CD8-positive, alpha-beta memory T cell (primary cell): ENCODE results near the gene COL5A2. TPM values are rescaled to one million over a fixed set of nuclear protein-coding genes. Genes with fewer than 3 reads are reported as not detected.

Experiments
- CTCF ChIA-PET: fragments of 350-600 bp; sonication (Branson Sonifier 250); formaldehyde crosslinking; loops from one replicate; lab custom pipeline; 2021; ENCODE audit warnings: antibody characterized with exemption; lab: Charles Lee
- POLR2A ChIA-PET: fragments of 350-600 bp; sonication (Branson Sonifier 250); formaldehyde crosslinking; loops from one replicate; lab custom pipeline; 2021; ENCODE audit warnings: antibody characterized with exemption; lab: Charles Lee
- DNase-seq, 5 donors: peaks; one replicate each; pipeline versions ENCODE4 v3.0.0 to v3.0.0-alpha.2; 2020 to 2022; ENCODE audit warnings: mixed read lengths in 1 of 5
- H3K27ac ChIP-seq: one replicate; pipeline ENCODE4 v1.7.0; 2013; ENCODE audit warnings: low read depth, mild to moderate bottlenecking, low read length, moderate library complexity
- H3K27me3 ChIP-seq: 2 replicates; pipeline ENCODE4 v1.7.0; 2013; ENCODE audit warnings: low read length, mild to moderate bottlenecking; ENCODE audit not compliant: insufficient read depth, poor library complexity, severe bottlenecking
- H3K36me3 ChIP-seq: 2 replicates; pipeline ENCODE4 v1.7.0; 2013; ENCODE audit warnings: mild to moderate bottlenecking, low read length, moderate library complexity; ENCODE audit not compliant: insufficient read depth
- H3K4me1 ChIP-seq: 2 replicates; pipeline ENCODE4 v1.7.0; 2013; ENCODE audit warnings: mild to moderate bottlenecking, low read length, moderate library complexity; ENCODE audit not compliant: insufficient read depth
- H3K4me3 ChIP-seq: 2 replicates; pipeline ENCODE4 v1.7.0; 2013; ENCODE audit warnings: mild to moderate bottlenecking, low read length
- H3K9me3 ChIP-seq: 2 replicates; pipeline ENCODE4 v1.7.0; 2013; ENCODE audit warnings: mild to moderate bottlenecking, low read length
- H3K27ac Mint-ChIP-seq, 8 donors: one replicate each; pipeline ENCODE4 v1.8.0; 2020 to 2021; ENCODE audit warnings: mixed read lengths in 8 of 8, mild to moderate bottlenecking in 6 of 8, inconsistent platforms in 3 of 8, moderate library complexity in 3 of 8
- H3K27me3 Mint-ChIP-seq, 2 donors: one replicate each; pipeline ENCODE4 v1.8.0; 2020 to 2021; ENCODE audit warnings: mixed read lengths in 2 of 2, mild to moderate bottlenecking in 1 of 2, moderate library complexity in 1 of 2
- H3K36me3 Mint-ChIP-seq, 3 donors: one replicate each; pipeline ENCODE4 v1.8.0; 2020 to 2021; ENCODE audit warnings: mixed read lengths in 3 of 3, inconsistent platforms in 1 of 3, mild to moderate bottlenecking in 1 of 3
- H3K4me1 Mint-ChIP-seq, 3 donors: one replicate each; pipeline ENCODE4 v1.8.0; 2020 to 2021; ENCODE audit warnings: mixed read lengths in 3 of 3, inconsistent platforms in 1 of 3, mild to moderate bottlenecking in 1 of 3
- H3K4me3 Mint-ChIP-seq, 7 donors: one replicate each; pipeline ENCODE4 v1.8.0; 2020 to 2021; ENCODE audit warnings: mixed read lengths in 7 of 7, mild to moderate bottlenecking in 6 of 7, moderate library complexity in 4 of 7, inconsistent platforms in 2 of 7
- H3K9me3 Mint-ChIP-seq, 5 donors: one replicate each; pipeline ENCODE4 v1.8.0; 2020 to 2022; ENCODE audit warnings: mixed read lengths in 5 of 5, mild to moderate bottlenecking in 3 of 5, moderate library complexity in 2 of 5, inconsistent platforms in 1 of 5
- polyA plus RNA-seq: library from polyadenylated mRNA; unstranded; fragments of 300-500 nt; fragmentation: Illumina TruSeq; gene quantifications from one replicate; pipeline ENCODE4 v1.2.3, GENCODE V29; 2021
- total RNA-seq, 2 experiments: library from RNA; stranded (reverse); gene quantifications; one replicate each; pipeline ENCODE4 v1.2.3, GENCODE V29; 2021

COL5A2 gene
- total and polyA plus RNA-seq, 3 experiments from 2014 or later: 0.66 to 1.2 TPM; not detected in 1

DNA sequence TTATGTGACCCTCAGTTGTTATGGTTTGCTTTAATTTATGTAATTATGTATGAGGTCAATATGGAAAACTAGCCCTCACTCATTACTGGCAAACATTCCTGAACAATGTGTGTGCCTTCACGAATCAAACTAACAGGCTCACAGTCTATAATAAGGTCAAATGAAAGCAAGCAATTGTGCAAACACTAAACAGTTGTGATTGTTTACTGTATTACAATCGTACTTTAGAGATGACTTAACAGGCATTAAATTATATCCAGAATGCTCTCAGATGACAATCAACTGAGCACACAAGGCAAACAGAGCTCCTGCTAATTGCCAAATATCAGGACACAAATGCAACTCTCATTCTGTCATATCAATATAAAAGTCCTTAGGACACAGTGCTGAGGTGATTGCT is 29.5 kb downstream of the COL5A2 start:
- Histone ChIP-seq H3K27ac (no peak overlapping the region), H3K4me1 (no peaks in the 10 kb centered on the region), H3K36me3 (no peaks in the 10 kb centered on the region), H3K27me3 (no peaks in the 10 kb centered on the region), H3K4me3 (no peak overlapping the region), H3K9me3 (no peaks in the 10 kb centered on the region)
- no peaks in the 10 kb centered on the region for H3K36me3 Mint-ChIP-seq
- no peak for DNase-seq
- no peak overlapping the region for H3K27ac Mint-ChIP-seq
- H3K4me1 Mint-ChIP-seq: no peaks in the 10 kb centered on the region
- no peak overlapping the region for H3K4me3 Mint-ChIP-seq
- H3K9me3 Mint-ChIP-seq: peaks cover 0 to 3% (median 0%) of the 10 kb centered on the region in 5 donors
- no peaks in the 10 kb centered on the region for H3K27me3 Mint-ChIP-seq
- CTCF ChIA-PET: no interaction called here
- POLR2A ChIA-PET: no interaction called here

DNA sequence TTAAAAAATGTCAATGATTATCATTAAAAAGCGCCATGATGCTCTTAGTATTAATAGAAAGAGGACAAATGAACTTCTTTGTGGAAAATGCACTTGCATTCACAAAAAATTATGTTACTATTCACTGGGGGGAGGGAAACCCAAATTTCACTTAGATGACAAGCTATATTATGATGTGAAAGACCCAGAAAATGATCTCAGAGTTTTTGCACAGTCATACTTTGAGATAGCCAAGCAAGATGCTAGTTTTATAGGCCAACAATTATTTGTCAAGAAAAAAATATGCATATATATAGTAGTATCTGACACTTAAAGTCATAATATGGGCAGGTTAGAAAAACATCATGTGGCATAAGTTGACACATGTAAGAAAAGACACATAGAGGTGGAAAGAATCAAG is 31.6 kb downstream of the COL5A2 start:
- Mint-ChIP-seq H3K27me3 (no peaks in the 10 kb centered on the region), H3K36me3 (no peaks in the 10 kb centered on the region), H3K9me3 (peaks cover 0 to 3% (median 0%) of the 10 kb centered on the region in 5 donors), H3K4me3 (no peak overlapping the region), H3K4me1 (no peaks in the 10 kb centered on the region), H3K27ac (no peak overlapping the region)
- ChIA-PET CTCF (no interaction called here), POLR2A (no interaction called here)
- H3K36me3 ChIP-seq: no peaks in the 10 kb centered on the region
- no peak for DNase-seq
- no peaks in the 10 kb centered on the region for H3K27me3 ChIP-seq
- no peaks in the 10 kb centered on the region for H3K9me3 ChIP-seq
- no peaks in the 10 kb centered on the region for H3K4me1 ChIP-seq
- H3K4me3 ChIP-seq: no peak overlapping the region
- no peak overlapping the region for H3K27ac ChIP-seq

GRCh38 chr2:189147361-189147760 is 32.2 kb downstream of the COL5A2 start:
- Histone ChIP-seq H3K9me3 (no peaks in the 10 kb centered on the region), H3K36me3 (no peaks in the 10 kb centered on the region), H3K4me1 (no peaks in the 10 kb centered on the region), H3K4me3 (no peak overlapping the region), H3K27me3 (no peaks in the 10 kb centered on the region), H3K27ac (no peak overlapping the region)
- no peak overlapping the region for H3K27ac Mint-ChIP-seq
- ChIA-PET CTCF (no interaction called here), POLR2A (no interaction called here)
- DNase-seq: no peak
- H3K4me3 Mint-ChIP-seq: no peak overlapping the region
- H3K27me3 Mint-ChIP-seq: no peaks in the 10 kb centered on the region
- peaks cover 0 to 3% (median 0%) of the 10 kb centered on the region in 5 donors for H3K9me3 Mint-ChIP-seq
- H3K4me1 Mint-ChIP-seq: no peaks in the 10 kb centered on the region
- no peaks in the 10 kb centered on the region for H3K36me3 Mint-ChIP-seq

DNA sequence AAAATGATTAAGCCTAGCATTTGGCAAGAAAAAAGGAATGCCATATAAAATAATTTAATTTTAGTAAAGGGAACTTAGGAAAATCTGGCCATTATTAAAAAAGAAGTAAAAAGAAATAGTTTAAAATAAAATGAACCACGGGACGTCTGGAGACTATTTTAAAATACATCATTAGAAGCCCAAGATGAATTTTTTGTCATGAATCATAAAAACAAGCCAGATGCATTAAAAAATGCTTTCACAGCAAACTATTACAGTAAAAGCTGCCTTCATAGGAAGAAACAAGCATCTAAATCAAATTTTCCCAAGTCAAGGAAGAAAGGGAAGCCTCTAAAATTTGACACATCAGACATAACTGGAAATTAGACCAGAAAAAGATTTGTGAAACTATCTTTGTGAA is 33.0 kb downstream of the COL5A2 start:
- Histone ChIP-seq H3K36me3 (no peaks in the 10 kb centered on the region), H3K4me1 (no peaks in the 10 kb centered on the region), H3K4me3 (no peak overlapping the region), H3K27ac (no peak overlapping the region), H3K27me3 (no peaks in the 10 kb centered on the region), H3K9me3 (no peaks in the 10 kb centered on the region)
- no peak for DNase-seq
- H3K27ac Mint-ChIP-seq: no peak overlapping the region
- no peak overlapping the region for H3K4me3 Mint-ChIP-seq
- no peaks in the 10 kb centered on the region for H3K36me3 Mint-ChIP-seq
- CTCF ChIA-PET: no interaction called here
- H3K9me3 Mint-ChIP-seq: peaks cover 0 to 3% (median 0%) of the 10 kb centered on the region in 5 donors
- no peaks in the 10 kb centered on the region for H3K27me3 Mint-ChIP-seq
- POLR2A ChIA-PET: no interaction called here
- no peaks in the 10 kb centered on the region for H3K4me1 Mint-ChIP-seq

DNA sequence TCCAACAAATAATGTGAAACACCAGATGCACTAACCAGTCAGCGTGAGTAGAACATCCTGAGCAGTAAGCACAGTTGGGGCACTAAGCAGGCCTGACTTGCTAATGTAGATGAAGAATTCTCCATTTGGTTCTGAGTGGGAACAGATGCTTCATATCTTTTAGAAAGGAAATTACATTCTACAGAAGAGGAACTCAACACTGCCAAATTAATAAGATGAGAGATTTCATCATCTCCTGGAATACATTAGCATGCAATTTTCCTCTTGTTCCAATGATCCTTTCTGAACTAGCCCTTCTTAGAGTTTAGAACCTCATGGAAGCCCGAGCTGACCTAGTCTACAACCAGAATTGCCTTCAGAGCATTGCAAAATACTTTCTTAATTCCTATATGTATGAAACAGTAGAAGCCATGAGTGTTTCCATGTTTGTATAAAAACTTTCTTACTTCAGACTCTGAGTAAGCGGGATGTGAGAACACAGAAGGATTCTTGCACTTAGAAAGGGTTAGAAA is 34.8 kb downstream of the COL5A2 start:
- Histone ChIP-seq H3K27ac (no peak overlapping the region), H3K4me1 (no peaks in the 10 kb centered on the region), H3K9me3 (no peaks in the 10 kb centered on the region), H3K27me3 (no peaks in the 10 kb centered on the region), H3K4me3 (no peak overlapping the region), H3K36me3 (no peaks in the 10 kb centered on the region)
- no peaks in the 10 kb centered on the region for H3K4me1 Mint-ChIP-seq
- no peak overlapping the region for H3K4me3 Mint-ChIP-seq
- POLR2A ChIA-PET: no interaction called here
- no peaks in the 10 kb centered on the region for H3K36me3 Mint-ChIP-seq
- peaks cover 0 to 3% (median 0%) of the 10 kb centered on the region in 5 donors for H3K9me3 Mint-ChIP-seq
- DNase-seq: no peak
- no peaks in the 10 kb centered on the region for H3K27me3 Mint-ChIP-seq
- CTCF ChIA-PET: no interaction called here
- H3K27ac Mint-ChIP-seq: no peak overlapping the region

DNA sequence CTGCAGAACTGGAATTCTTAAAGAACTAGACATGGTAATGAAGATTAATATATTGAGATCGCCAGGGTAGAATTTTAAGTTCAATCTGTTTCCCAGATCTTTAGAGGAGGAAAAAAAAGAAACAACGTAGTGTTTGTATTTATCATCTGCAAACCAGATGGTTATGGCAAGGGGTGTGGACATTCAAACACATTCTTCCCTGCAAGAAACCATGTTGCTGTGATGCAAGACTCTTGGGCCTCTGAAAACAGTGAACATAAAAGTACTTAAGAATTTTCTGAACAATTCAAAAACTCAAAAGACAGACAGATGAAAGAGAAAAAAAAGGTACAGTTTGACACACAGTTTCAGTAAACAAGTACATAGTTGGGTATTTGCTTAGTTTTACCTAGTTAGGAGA is 35.6 kb downstream of the COL5A2 start:
- Mint-ChIP-seq H3K27ac (no peak overlapping the region), H3K4me3 (no peak overlapping the region), H3K36me3 (no peaks in the 10 kb centered on the region), H3K27me3 (no peaks in the 10 kb centered on the region), H3K9me3 (peaks cover 0 to 3% (median 0%) of the 10 kb centered on the region in 5 donors), H3K4me1 (no peaks in the 10 kb centered on the region)
- no peaks in the 10 kb centered on the region for H3K27me3 ChIP-seq
- POLR2A ChIA-PET: no interaction called here
- H3K4me1 ChIP-seq: no peaks in the 10 kb centered on the region
- H3K36me3 ChIP-seq: no peaks in the 10 kb centered on the region
- H3K27ac ChIP-seq: no peak overlapping the region
- no peaks in the 10 kb centered on the region for H3K9me3 ChIP-seq
- H3K4me3 ChIP-seq: no peak overlapping the region
- DNase-seq: no peak
- CTCF ChIA-PET: no interaction called here

- ChIA-PET CTCF (interaction anchor here (0.7 to 1.5 kb wide), 10 partner anchors 8 to 267 kb away, joined by 3 to 6 read pairs (median 3); no protein-coding TSS in a partner anchor), POLR2A (no interaction called here)
- no peaks in the 10 kb centered on the region for H3K27me3 Mint-ChIP-seq
- H3K36me3 Mint-ChIP-seq: no peaks in the 10 kb centered on the region
- H3K4me3 ChIP-seq: no peak overlapping the region
- H3K4me3 Mint-ChIP-seq: no peak overlapping the region
- no peak overlapping the region for H3K27ac Mint-ChIP-seq
- no peaks in the 10 kb centered on the region for H3K4me1 ChIP-seq
- H3K9me3 Mint-ChIP-seq: peaks cover 0 to 2% (median 0%) of the 10 kb centered on the region in 5 donors
- no peak overlapping the region for H3K27ac ChIP-seq
- no peaks in the 10 kb centered on the region for H3K4me1 Mint-ChIP-seq
- no peaks in the 10 kb centered on the region for H3K9me3 ChIP-seq
- peak; percentile 1 to 55 (median 39) for DNase-seq
- no peaks in the 10 kb centered on the region for H3K27me3 ChIP-seq
- no peaks in the 10 kb centered on the region for H3K36me3 ChIP-seq
These were observed 36.4 kb downstream of the COL5A2 start for GRCh38 chr2:189142893-189143759.

DNA sequence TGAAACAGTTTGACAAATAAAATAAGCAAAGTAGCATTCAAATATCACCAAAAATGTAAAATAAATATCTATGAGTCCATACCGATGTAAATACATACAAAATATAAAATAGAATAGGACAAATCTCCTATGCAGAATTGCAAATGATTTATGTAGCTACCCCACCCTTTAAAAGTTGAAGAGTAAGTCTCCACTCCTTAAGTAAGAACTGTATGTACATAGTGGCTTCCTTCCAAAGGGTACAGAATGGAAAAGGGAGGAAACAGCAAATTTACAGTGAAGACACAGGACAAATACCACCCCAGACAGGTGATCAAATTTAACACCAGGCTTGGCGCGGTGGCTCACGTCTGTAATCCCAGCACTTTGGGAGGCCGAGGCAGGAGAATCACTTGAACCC is 40.8 kb downstream of the COL5A2 start:
- Histone ChIP-seq H3K9me3 (no peaks in the 10 kb centered on the region), H3K4me1 (no peaks in the 10 kb centered on the region), H3K36me3 (no peaks in the 10 kb centered on the region), H3K4me3 (no peak overlapping the region), H3K27ac (no peak overlapping the region), H3K27me3 (no peaks in the 10 kb centered on the region)
- Mint-ChIP-seq H3K36me3 (no peaks in the 10 kb centered on the region), H3K27me3 (no peaks in the 10 kb centered on the region), H3K4me3 (no peak overlapping the region), H3K9me3 (no peaks in the 10 kb centered on the region), H3K27ac (no peak overlapping the region), H3K4me1 (no peaks in the 10 kb centered on the region)
- POLR2A ChIA-PET: no interaction called here
- CTCF ChIA-PET: no interaction called here
- no peak for DNase-seq
